Inferior parietal cortex (tissue), 1 donor: Measurements from ENCODE around the gene MTRR.
"Not testable (repeated sequence)": the region's sequence is repeated elsewhere in the genome, so short reads cannot be mapped to it uniquely, and the experiment has no call there.

Experiments
- DNase-seq: peaks from one replicate; pipeline ENCODE4 v3.0.0-alpha.2; 2016; ENCODE audit errors: extremely low spot score

The MTRR gene

DNA sequence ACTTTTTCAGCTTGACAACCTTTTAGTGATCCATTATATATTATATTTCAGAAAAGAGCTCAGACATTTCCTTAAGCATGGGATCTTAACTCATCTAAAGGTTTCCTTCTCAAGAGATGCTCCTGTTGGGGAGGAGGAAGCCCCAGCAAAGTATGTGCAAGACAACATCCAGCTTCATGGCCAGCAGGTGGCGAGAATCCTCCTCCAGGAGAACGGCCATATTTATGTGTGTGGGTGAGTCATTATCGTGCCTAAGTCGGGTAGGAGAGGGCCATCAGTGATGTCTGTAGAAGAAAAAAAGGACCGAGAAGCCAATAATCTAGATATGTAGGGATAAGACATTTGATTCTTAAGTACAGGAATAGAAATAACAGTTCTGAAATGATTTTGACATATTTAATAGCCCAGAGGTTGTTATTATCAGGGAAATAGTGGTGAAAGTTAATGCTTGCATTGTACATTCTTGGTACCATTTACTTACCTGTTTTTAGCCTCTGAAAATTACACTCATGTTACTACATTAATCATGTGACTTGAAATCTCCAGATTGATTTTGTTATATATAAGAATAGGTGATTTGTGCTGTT, 28.2 kb downstream of the MTRR start:
- DNase-seq: no peak

DNA sequence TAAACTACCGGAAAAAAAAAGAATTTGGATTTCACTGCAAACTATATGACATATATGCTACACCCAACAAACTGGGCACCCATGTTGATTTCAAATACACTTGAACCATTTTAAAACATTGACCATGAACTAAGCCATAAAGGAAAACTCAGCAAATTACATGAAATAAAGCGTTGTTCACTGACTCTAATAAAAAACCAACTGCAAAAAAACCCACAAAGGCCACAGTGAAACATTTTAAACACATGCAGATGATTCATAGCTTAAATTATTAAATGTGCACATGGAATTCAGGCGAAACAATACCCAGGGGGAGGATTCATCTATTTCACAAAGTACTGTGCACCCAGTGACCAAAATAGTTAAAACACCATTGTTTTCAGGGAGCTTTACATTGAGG, 33.3 kb downstream of the MTRR start:
- no peak for DNase-seq

DNA sequence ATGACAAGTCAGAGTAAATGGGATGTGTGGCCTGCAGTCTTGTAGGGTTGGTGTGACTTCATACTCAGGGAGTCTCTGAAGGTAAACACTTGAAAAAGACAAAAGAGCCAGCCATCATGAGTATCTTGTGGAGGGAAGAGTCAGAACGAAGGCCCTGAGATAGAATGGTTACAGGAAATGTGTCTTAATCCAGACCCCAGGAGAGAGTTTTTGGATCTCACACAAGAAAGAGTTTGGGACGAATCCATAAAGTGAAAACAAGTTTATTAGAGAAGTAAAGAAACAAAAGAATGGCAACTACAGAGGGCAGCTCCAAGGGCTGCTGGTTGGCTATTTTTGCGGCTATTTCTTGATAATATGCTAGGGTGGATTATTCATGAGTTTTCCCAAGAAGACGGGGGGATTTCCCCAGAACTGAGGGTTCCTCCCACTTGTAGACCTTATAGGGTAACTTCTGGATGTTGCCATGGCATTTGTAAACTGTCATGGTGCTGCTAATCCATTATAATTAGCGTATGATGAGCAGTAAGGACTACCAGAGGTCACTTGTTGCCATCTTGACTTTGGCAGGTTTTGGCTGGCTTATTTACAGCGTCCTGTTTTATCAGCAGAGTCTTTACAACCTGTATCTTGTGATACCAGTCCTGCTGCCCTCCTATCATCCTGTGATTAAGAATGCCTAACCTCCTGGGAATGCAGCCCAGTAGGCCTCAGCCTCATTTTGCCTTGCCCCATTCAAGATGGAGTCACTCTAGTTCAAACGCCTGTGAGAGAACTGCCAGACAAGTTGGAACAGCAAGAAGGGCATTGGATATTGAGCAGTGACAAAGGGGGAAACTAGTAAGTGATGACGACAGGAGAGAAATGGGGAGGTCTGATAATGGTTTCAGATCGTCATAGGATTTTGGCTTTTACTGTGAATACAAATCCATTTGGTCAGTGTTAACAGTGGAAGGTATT, 34.0 kb downstream of the MTRR start:
- DNase-seq: no peak

DNA sequence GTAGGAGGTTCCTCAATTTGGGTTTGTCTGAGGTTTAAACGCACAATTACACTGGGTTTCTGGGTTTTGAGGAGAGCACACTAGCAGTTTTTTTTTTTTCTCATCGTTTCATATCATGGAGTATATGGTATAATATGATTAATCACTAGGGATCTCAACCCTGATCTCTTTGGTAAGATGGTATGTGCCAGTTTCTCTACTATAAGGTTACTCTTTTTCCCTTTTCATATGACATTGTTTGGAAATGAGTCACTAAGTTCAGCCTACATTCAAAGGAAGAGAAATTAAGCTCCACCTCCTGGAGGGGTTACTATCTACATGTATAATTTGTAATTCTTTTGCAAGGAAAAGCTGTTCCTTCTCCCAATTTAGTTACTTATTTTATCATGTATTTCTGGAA, 35.2 kb downstream of the MTRR start:
- DNase-seq: no peak

DNA sequence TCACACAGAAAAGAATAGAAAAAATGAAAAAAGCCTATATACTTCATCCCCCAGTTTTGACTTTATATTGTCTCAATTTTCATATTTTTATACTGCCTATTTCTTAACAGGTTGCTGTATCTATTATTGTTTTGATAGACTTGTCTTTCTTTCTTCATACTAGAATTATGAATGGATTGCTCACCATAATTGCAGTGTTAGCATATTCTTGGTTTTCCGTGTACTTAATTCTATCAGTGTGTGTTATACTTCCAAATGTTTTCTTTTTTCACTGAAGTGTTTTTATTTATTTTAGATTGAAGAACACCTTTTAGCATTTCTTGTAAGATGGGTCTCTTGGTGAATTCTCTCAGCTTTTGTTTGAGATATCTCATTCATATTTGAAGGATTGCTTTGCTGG, 38.7 kb downstream of the MTRR start:
- DNase-seq: no peak

DNA sequence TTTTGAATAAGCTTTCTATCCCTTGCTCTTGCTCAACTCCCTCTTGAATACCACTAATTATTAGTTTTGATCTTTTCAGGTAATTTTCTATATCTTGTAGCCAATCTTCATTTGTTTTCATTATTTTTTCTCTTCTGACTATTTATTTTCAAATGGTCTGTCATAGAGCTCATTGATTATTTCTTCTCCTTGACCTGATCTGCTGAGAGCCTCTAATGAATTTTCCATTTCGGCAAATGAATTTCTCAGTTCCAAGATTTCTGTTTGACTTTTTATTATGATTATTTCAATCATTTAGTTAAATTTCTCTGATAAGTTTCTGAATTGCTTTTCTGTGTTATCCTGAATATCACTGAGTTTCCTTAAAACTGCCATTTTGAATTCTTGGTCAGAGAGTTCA, 39.4 kb downstream of the MTRR start:
- no peak for DNase-seq

DNA sequence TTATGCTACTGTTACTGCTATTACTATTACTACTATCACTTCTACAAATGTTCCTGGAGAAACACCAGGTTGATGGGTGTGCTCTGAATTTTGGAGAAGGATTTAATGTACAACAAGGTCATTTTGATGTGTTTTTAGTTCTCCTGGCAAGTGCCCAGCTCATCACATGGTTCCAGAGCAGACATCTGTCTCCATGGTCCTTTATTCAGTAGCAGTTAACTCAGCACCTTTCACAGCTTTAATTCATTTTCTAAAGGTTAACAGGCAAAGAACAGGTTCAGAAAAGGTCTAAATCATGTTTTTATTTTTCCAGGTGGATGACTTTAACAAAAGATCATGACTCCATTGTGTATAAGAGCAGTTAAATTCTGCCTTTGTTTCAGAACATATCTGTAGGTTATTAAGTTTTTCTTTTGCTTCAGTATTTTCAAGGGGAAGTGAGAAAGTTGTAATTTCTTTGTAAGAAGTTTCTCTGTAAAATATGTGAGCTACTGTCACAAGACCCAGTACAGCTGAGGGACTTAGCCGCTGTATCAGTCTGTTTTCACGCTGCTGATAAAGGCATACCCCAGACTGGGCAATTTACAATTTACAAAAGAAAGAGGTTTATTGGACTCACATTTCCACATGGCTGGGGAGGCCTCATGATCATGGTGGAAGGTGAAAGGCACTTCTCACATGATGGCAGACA, 41.9 kb downstream of the MTRR start:
- DNase-seq: no peak

DNA sequence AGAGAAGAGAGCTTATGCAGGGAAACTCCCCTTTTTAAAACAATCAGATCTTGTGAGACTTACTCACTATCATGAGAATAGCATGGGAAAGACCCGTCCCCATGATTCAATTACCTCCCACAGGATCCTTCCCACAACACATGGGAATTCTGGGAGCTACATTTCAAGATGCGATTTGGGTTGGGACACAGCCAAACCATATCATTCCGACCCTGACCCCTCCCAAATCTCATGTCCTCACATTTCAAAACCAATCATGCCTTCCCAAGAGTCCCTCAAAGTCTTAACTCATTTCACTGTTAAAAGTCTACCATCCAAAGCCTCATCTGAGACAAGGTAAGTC, 42.5 kb downstream of the MTRR start:
- not testable (repeated sequence) for DNase-seq

DNA sequence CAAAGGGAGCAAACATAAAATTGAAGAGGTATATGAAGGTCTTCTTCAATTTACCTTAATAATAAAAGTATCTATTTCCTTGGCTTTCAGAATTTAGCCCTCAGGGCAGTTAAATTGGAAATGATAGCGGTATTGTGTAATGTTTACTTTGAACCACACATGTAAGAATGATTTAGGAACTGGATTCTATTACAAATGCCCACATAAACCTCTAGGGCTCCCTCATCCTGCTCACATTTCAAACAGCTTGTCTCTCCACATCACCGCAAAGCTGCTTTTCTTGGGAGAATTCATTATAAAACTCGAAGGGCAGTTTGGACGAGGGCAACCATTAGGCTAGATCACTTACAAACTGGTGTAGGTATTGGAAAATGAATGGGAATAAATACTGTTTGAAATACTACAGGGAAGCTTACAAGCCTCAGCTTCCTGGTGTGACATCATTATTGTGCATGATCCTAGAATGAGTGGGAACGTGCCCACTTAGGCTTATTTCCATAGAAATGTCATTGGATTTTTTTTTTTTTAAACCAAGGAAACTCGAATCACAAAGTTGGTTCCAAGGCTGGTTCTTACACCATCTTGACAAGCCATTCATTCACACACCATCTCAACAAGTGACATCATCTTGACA, 47.3 kb downstream of the MTRR start:
- no peak for DNase-seq

DNA sequence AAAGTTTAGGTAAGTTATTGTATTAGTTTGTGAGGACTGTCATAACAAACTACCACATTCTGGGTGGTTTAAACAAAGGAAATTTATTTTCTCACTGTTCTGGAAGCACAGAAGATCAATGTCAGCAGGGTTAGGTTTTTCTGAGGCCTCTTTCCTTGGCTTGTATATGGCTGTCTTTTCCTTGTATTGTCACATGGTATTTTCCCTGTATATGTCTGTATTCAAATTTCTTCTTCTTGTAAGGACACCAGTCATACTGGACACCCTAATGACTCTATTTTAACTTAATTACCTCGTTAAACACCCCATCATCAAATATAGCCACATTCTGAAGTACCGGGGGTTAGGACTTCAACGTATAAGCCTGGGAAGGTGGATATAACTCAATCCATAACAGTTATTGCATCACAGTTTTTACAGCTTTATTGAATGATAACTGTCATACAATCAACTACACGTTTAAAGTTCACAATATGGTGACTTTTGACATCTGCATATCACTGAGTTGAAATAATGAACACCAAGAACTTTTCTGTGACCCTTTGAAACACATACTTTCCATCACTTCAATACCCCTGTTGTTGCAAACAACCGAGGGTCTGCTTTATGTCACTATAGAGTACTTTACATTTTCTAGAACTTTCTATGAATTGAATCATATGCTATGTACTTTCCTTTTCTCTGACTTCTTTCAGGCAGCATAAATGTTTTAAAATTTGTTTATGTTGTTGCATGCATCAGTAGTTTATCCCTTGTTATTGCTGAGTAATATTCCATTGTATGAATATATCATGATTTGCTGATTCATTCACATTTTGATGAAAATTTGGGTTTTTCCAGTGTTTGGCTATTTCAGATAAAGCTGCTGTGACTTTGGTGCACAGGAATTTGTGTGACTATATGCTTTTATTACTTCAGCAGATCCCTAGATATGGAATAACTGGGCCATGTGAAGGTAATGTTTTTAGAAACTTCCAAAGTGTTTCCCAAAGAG, 48.5 kb downstream of the MTRR start:
- DNase-seq: no peak

DNA sequence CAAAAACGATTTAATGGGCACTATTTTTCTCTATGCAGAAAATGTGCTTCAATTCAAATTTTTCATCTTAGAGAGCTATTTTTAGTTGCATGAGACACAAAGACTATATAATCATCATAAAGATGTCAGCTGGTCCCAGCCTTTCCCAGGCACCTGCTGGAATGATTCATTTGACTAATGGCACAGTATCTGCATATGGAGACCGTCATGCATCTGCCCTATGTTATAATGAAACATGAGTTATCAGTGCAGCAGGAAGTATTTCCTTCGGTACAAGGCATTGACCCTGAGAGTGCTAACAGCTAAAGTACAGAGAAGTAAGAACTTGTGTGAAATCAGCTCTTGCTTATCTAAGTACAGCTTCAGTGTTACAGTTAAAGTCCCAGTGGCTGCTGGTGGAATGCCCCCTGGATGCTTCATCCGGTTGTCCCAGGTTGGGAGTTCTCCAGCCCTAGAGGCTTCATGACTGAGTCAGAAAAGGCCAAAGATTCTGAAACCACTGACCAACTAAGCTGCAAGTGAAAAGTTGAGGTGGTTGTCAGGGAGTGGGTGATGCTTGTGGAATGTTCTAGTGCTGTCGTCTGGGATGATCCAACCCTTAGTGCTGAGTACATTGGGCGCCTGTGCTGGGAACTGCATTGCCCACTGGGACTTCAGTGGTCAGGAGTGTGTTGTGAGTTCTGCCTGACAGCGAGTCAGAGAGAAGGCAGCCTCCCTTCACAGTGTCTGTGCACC, 57.2 kb downstream of the MTRR start:
- DNase-seq: no peak

DNA sequence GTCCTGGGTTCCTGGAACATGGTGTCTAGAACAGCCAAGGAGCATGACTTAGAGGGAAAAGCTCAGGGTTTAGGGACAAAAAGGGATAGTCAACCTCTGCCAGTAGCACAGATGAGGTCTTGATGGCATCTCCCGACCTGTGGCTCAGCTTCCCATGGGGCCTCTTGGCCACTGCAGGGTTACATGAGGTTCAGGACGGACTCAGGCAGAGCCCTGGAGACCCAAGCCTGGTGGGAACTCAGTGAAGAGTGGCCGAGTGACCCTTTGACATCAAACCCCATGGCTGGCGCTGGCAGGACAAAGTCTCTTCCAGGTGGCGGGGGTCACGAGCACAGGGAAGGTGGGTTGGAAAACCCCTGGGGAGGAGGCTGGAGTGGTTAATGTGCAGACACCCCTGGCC, 57.8 kb downstream of the MTRR start:
- DNase-seq: no peak

DNA sequence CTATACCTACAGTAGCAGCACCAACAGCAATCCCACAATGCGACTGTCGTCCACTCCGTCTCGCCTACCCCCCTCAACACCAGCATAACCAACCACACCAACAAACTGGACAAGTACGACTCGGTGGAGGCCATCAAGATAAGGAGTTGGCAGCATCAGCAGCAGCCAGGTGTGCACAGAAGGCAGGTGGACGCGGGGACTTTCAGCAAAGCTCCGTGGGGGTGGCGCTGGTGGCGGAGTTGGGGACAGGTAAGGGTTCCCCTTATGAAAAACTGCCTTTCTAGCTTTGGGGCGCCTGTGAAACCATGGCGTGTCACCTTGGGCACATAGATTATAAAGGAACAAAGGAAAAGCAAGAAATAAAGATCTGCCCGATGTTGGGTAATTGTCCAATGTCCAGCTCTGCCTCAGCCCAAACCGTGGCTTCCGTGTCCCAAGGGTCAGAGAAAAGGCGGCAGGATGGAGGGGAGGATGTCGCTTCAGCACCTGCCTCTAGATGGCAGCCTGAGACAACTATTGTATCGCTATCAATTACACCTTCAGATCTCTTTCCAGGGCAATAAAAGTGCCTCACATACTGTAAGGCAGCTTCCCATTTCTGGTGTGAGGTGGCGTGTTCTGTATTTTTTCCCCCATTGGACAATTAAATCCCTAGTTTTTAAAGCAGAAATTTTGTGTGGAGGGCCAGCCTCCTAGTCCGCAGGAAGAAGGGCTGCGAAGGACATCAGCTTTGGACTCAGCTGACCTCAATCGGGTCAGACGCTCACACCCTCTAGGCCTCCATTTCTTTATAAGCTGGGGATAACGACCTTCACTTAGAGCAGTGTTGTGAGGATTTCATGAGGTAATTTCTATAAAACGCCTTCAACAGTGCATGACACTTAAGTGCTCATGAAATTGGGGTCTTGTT, 58.8 kb downstream of the MTRR start:
- DNase-seq: peak; percentile 72

DNA sequence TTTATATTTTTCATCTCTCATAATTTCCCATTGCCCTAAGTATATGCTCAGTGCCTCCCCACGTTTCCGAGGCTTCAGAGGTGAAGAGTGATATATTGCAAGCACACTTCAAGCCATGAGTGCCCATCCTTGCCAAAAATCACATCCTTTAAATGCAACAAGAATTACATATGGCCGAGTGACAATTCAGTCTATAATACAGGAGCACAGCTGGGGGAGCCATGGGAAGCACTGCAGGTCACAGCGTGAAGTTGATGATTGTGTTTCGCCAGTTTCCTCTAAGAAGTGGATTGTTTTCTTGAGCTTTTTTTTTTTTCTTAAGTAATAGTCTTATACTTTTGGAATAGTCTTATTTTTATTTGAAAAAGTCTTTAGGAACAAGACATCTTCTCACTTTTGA, 61.1 kb downstream of the MTRR start:
- no peak for DNase-seq

DNA sequence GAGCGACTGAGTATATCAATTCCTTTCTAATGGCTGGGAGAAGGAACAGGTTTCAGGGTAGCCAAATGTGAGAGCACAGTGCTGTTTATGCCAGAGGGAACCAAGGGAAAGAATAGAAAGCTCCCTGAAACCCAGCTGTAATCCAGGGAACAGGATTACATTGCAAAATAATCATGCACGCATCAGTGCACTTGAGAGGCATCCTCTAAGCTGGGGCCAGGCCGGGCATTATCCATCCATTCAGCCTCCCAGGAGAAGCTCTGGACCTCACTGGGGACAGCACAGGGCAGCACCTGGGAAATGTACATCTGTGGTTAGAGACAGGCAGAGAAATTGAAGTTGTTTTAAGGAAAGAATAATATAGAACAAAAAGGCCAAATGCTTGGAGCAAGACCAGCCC, 72.7 kb downstream of the MTRR start:
- DNase-seq: no peak

DNA sequence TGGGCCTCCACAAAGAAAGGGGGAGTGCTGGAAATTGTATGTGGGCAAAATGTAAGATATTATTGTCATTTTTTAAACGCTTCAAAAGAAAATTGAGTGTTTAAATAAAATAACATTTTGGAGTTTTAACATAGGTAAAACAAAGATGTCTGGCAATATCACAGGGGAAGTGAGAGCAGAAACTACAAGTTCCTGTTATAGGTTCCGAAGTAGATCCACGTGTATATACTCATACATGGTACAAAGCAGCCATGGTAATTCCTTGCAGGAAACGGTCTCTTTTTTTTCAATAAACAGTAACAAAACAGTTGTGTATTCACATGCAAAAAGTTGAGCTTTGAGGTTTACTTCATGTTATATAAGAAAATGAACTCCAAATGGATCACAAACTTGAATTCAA, 78.4 kb downstream of the MTRR start:
- no peak for DNase-seq
